Head of caudate nucleus (tissue), 42 donors: Measurements from ENCODE around the gene VOPP1.

Experiments used
- DNase-seq, 42 donors: peaks; one replicate each; pipeline versions ENCODE4 v3.0.0 to v3.0.0-alpha.2; 2020 to 2021; ENCODE audit warnings: mixed read lengths in 7 of 42
- intact Hi-C: fragments of 100-400 bp; cut with DNase I; formaldehyde crosslinking; loops from one replicate; pipeline ENCODE4 v1.15.0; 2022

VOPP1 gene

DNA sequence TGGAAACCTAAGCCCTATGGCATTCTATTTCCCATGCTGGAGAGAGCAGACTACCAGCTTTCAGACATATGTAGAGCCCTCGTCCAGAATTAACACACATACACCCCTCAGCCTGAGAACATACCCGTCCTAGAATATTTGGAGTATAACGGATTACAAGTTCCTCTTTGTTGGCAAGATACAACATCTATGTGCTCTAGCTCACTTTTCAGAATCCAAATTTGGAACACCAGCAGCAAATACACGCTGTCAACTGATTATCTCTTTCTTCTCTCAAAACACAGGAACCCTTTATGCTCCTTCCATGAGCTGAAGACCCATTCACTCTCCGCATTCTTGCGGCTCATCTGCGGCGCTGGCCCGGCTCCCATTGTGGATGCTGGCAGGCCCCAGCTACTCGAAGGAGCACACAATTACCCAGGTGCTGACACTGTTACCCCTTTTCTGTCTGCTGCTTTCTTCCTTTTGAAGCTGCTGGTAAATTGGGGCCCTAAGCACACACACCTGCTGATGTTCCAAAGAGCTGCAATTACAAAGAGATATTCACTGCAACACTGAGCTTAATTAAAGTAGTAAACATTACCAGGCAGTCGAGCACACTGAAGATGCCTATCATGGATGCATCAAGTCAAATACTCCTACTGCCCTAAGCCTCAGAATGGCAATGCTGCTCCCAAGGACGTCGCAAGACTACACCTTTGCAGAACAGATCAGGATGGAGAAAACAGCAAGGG, 70.0 kb downstream of the VOPP1 start:
- DNase-seq, result peak in 27 of 42 donors; percentile 8 to 60 (median 36)
- intact Hi-C loops, result no loop called here

DNA sequence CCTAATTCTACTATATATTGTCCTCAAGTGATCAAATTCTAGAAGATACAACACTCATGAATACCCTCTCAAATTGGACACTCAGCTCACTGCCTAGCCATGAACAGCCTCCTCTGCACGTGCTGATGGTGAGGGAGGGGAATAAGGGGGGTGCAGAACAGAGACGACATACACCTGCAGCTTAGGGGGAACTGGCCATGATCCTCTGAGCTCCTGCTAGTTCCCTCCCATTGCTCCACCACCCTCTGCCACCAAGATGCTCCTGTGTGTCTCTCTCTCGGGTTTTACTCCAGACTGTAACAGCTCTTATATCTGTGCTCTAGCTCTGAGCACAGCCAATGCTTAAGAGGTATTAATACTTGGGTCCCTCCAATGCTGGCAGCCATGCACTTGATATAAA, 70.7 kb downstream of the VOPP1 start:
- no peak for DNase-seq

GRCh38 chr7:55500117-55500756, 72.1 kb downstream of the VOPP1 start:
- no peak for DNase-seq
- intact Hi-C loops, result no loop called here

More for the DNA sequence above, 70.7 kb downstream of the VOPP1 start:
- intact Hi-C loops, result no loop called here

DNA sequence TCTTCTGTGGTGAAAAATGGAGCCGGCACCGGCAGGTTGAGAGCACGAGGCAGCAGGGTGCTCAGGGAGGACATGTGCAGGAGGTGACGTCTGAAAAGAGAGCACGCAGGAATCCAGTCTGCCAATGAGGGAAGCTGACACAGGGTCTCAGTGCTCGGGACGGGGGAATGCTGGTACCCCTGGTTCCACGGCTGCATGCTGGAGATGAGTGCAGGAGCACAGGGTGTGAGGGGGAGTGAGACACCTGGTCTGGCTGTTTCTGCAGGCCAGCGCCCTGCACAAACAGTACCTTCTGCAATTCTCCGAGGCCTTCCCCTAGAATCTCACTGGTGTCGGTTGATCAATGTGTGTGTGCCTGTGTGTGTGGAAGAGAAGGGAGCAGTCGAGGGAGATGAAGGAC, 72.7 kb downstream of the VOPP1 start:
- intact Hi-C loops, result no loop called here
- no peak for DNase-seq

DNA sequence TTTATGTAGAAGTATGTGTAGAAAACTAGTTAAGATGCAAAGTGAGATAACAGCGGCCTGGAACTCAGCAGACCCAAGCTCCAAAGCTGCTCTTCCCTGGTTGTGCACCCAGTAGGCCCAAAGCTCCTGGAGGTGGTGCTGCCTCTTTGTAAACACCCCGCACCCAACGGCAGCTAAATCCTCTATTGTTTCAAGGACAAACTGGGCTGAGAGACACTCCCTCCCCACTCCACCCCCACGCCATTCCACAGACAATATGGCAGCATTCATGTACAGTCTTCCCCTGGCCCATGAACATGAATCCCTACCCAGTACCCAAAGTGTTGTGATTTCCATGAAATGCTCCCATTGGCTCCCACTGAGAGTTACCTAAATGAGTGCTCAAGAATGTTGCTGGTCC, 73.5 kb downstream of the VOPP1 start:
- DNase-seq, result no peak
- intact Hi-C loops, result no loop called here

- no peak for DNase-seq
- intact Hi-C loops, result no loop called here
Measured at GRCh38 chr7:55498142-55498541, 74.2 kb downstream of the VOPP1 start.

DNA sequence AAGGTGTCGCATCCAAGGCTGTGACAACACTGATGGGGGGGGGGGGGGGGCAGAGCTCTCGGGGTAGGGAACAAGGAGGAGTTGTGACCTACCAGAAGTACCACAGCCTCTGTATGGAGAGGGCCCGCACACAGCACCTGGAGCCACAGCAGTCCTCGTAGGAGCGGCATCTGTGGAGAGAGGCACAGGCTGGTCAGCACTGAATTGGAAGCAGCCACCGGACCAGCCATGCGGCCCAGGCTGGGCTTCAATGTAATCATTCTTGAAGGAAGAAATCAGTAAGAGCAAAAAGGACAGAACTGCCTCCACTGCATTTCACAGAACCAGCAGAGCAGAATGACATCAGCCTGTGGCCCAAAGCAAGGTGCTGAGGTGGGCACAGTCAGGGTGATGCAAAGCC, 74.8 kb downstream of the VOPP1 start:
- intact Hi-C loops, result no loop called here
- no peak for DNase-seq

- intact Hi-C loops, result no loop called here
- no peak for DNase-seq
Measured at GRCh38 chr7:55496906-55497305, 75.4 kb downstream of the VOPP1 start.

GRCh38 chr7:55494951-55495350, 77.4 kb downstream of the VOPP1 start:
- peak in 2 of 42 donors; percentile 10 to 16 for DNase-seq
- intact Hi-C loops, result no loop called here

DNA sequence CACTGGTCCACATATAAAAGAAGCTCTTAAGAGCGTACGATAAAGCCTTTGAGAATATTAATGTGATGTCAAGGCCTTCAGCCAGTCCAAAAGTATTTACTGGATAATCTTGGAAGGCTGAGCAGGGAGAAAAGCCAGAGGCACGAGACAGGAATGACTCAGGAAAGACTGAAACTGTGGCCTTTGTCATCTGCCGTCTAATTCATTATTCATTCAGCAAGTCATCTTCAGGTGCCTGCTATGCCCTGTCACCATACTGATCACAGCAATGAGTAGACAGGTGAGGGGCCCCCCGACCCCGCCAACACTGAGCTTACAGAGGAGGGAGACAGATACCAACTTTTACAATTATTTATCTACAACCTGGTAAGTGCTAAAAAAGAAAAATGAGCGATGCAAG, 78.9 kb downstream of the VOPP1 start:
- peak in 1 of 42 donors; percentile 11 for DNase-seq
- intact Hi-C loops, result no loop called here

DNA sequence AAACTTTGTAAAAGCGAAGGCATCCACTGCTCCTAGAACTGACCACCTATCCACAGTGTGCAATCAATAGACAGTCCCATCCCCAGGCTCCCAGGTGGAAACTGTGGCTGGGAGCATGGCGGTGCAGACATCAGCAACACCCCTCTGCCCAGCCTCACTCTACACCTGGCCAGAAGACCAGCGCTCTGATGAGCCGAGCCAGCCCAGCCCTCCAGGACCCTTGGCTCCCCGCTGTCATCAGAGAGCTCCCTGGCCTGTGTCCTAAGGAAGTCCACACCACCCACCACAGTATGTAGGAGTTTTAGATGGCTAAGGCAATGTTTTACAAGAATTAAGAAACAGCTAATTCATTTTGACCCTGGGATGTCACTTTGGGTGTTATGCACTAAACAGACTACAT, 81.0 kb downstream of the VOPP1 start:
- intact Hi-C loops, result no loop called here
- no peak for DNase-seq

DNA sequence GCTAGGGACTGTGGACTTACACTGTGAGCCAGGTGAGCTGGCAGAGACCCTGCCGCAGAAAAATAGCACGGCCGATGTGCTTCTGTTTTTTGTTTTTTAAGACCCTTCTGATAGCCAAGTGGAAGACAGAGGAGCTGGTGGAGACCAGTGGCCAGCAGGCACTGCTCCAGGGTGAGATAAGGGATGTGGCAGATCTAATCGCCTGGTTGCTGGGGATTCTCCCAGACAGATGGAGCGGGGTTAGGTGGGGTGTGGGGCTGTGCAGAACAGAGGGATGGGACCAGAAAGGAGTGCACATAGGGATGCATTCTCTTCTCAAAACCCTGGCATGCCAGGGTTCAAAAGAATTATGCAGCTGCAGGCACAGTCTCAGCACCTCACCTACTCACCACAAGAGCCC, 82.2 kb downstream of the VOPP1 start:
- no peak for DNase-seq
- intact Hi-C loops, result no loop called here

DNA sequence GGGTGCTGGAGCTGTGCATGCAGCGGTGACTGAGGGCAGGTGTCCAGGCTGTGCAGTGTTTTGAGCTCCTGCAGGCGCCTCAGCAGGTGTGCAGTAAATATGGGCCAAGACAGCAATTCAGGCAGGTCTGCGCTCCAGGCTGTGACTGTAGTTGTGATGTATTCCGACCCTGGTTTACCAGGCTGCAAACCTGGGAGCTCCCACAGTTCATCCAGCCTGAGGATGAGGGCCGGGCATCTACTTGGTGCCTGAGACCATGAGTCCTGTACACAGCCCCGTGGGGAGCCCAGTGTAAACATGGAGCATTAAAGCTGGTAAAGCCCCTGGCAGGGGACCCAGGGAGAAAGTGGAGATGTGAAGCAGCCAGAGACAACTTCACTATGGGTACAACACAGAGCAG, 82.8 kb downstream of the VOPP1 start:
- no peak for DNase-seq
- intact Hi-C loops, result no loop called here

DNA sequence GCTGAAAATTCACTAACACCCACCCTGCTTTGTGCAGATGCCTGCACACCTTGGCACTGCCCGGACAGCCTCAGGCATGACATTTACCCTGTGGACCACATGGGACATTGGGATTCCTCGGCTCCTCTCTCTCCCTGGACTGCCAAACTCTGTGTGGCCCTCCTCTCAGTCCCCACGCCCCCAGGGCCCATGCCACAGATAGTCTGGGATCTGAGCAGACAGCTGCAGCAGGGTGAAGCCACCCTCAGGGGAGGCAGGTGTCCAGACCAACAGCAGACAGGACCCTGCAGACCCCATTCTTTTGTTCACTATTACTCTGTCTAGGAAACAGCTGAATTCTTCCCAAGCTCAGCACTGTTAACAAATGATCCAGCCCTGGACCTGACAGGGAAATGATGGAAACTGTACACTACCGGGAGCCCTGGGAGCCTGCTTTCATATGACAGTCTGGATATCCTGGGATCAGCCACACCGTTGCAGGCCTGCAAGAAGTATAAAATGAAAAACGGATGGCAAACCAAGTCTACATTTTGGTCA, 83.4 kb downstream of the VOPP1 start:
- DNase-seq, result peak in 1 of 42 donors; percentile 18

GRCh38 chr7:55488216-55488615, 84.1 kb downstream of the VOPP1 start:
- intact Hi-C loops, result no loop called here
- DNase-seq, result peak in 1 of 42 donors; percentile 31

More for the DNA sequence above, 83.4 kb downstream of the VOPP1 start:
- intact Hi-C loops, result no loop called here

- no peak for DNase-seq
- intact Hi-C loops, result no loop called here
Measured at GRCh38 chr7:55486991-55487390, 85.3 kb downstream of the VOPP1 start.

- intact Hi-C loops, result no loop called here
- peak in 1 of 42 donors; percentile 33 for DNase-seq
Measured at GRCh38 chr7:55486192-55486590, 86.1 kb downstream of the VOPP1 start.

- intact Hi-C loops, result no loop called here
- peak in 2 of 42 donors; percentile 8 to 35 for DNase-seq
Measured at GRCh38 chr7:55485501-55486191, 86.7 kb downstream of the VOPP1 start.

DNA sequence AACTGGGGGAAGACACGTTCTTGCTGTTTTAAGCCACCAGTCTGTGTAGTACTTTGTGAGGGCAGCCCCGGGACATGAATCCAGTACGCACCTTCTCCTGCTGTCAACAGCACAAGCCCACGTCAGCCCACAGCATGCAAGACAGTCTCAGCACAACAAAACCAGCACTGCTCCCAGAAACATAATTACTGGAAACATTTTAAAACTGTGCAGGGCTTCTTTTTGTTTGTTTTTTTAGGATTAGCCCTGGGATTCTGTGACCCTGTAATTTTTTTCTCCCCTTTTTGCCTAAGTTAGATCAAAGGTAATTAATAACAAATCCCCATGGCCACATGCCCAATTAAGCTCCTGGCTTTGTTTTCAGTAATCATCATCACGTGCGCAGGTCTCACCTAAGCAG, 87.5 kb downstream of the VOPP1 start:
- intact Hi-C loops, result no loop called here
- peak in 2 of 42 donors; percentile 5 to 16 for DNase-seq

- DNase-seq, result peak in 4 of 42 donors; percentile 3 to 30 (median 9)
- intact Hi-C loops, result no loop called here
Measured at GRCh38 chr7:55484241-55484640, 88.1 kb downstream of the VOPP1 start.
